HepG2 (cell line): Measurements from ENCODE around the gene USB1. TPM values are rescaled to one million over a fixed set of nuclear protein-coding genes. Genes with fewer than 3 reads are reported as not detected.
A peak's percentile ranks its signal among the peaks of the same experiment; 100 is the strongest.

ENCODE experiments used
- AKAP8 ChIP-seq: sonication (generic); formaldehyde crosslinking; IDR thresholded peaks from 2 replicates; pipeline ENCODE4 v1.5.1; 2020; ENCODE audit warnings: mild to moderate bottlenecking, missing genetic modification reagents
- CBX2 ChIP-seq, 2 experiments: fragments of 200-600 bp in 1 of 2; sonication (generic); formaldehyde crosslinking in 1 of 2; IDR thresholded peaks; 2 replicates each; pipeline versions ENCODE4 v1.7.0 to v1.8.1; 2018 to 2022; ENCODE audit warnings: low read depth in 2 of 2, low read length in 1 of 2, mild to moderate bottlenecking in 1 of 2, missing genetic modification reagents in 1 of 2
- CREB1 ChIP-seq, 2 experiments: fragments of 450-650 bp in 1 of 2; IDR thresholded peaks; 2 replicates each; pipeline ENCODE4 v1.6.1; 2016 to 2017; ENCODE audit warnings: control low read depth in 1 of 2, mild to moderate bottlenecking in 1 of 2, missing compliant biosample characterization in 1 of 2, missing genetic modification characterization in 1 of 2
- FOXA1 ChIP-seq, 2 experiments: fragments of 450-650 bp in 1 of 2; sonication (generic) in 1 of 2; formaldehyde crosslinking in 1 of 2; IDR thresholded peaks; 2 replicates each; pipeline versions ENCODE4 v1.4.0 to v1.6.1; 2016 to 2020; ENCODE audit warnings: missing genetic modification reagents in 1 of 2
- HHEX ChIP-seq: IDR thresholded peaks from 2 replicates; pipeline ENCODE4 v1.6.1; 2016; ENCODE audit warnings: control low read depth
- HMGXB4 ChIP-seq, 2 experiments: sonication (generic) in 1 of 2; formaldehyde crosslinking in 1 of 2; IDR thresholded peaks; 2 replicates each; pipeline versions ENCODE4 v1.4.0 to v1.6.1; 2018 to 2020; ENCODE audit warnings: missing genetic modification reagents in 2 of 2, borderline replicate concordance in 1 of 2, low read depth in 1 of 2, mild to moderate bottlenecking in 1 of 2, missing biosample characterization in 1 of 2
- KMT2B ChIP-seq: IDR thresholded peaks from 2 replicates; pipeline ENCODE4 v1.6.1; 2016; ENCODE audit warnings: missing genetic modification reagents, missing compliant biosample characterization
- MTA3 ChIP-seq: sonication (generic); formaldehyde crosslinking; IDR thresholded peaks from 2 replicates; pipeline ENCODE4 v1.4.0; 2020; ENCODE audit warnings: missing genetic modification reagents
- NONO ChIP-seq, 2 experiments: fragments of 450-650 bp in 1 of 2; sonication (generic) in 1 of 2; formaldehyde crosslinking in 1 of 2; IDR thresholded peaks in 1 of 2; conservative IDR thresholded peaks in 1 of 2; 2 replicates each; pipeline versions ENCODE4 v1.6.1 to v1.8.0; 2017 to 2022; ENCODE audit warnings: mild to moderate bottlenecking in 1 of 2, missing genetic modification reagents in 1 of 2, moderate library complexity in 1 of 2
- NRL ChIP-seq: sonication (generic); formaldehyde crosslinking; IDR thresholded peaks from 2 replicates; pipeline ENCODE4 v1.5.0; 2020; ENCODE audit warnings: missing genetic modification reagents, mild to moderate bottlenecking, moderate library complexity, borderline replicate concordance
- TCF7L2 ChIP-seq: IDR thresholded peaks from 2 replicates; pipeline ENCODE4 v1.6.1; 2011; ENCODE audit warnings: mild to moderate bottlenecking, low read depth, low read length, moderate library complexity
- TRAFD1 ChIP-seq: sonication (generic); formaldehyde crosslinking; IDR thresholded peaks from 2 replicates; pipeline ENCODE4 v1.5.1; 2020; ENCODE audit warnings: missing genetic modification reagents, mild to moderate bottlenecking, borderline replicate concordance
- ZBTB25 ChIP-seq: IDR thresholded peaks from 2 replicates; pipeline ENCODE4 v1.6.1; 2018; ENCODE audit warnings: missing genetic modification reagents
- ZBTB49 ChIP-seq: sonication (generic); formaldehyde crosslinking; IDR thresholded peaks from 2 replicates; pipeline ENCODE4 v1.4.0; 2020; ENCODE audit warnings: missing genetic modification reagents, borderline replicate concordance
- ZFY ChIP-seq: sonication (generic); formaldehyde crosslinking; IDR thresholded peaks from 2 replicates; pipeline ENCODE4 v1.4.0; 2020; ENCODE audit warnings: missing genetic modification reagents
- ZNF468 ChIP-seq: sonication (generic); formaldehyde crosslinking; IDR thresholded peaks from 2 replicates; pipeline ENCODE4 v1.8.0; 2022; ENCODE audit warnings: mild to moderate bottlenecking, moderate library complexity, missing genetic modification reagents
- ZZZ3 ChIP-seq: sonication (generic); formaldehyde crosslinking; IDR thresholded peaks from 2 replicates; pipeline ENCODE4 v1.4.0; 2020; ENCODE audit warnings: missing genetic modification reagents, mild to moderate bottlenecking, borderline replicate concordance
- polyA plus RNA-seq, 8 experiments: library from polyadenylated mRNA; depleted of rRNA in 3 of 8; stranded (reverse) in 7 of 8; unstranded in 1 of 8; fragments of >200 nt; fragmentation: Illumina TruSeq in 4 of 8; extraction: Trizol in 4 of 8; gene quantifications; 2 replicates each; pipeline versions ENCODE4 v1.2.1 to v1.2.3, GENCODE V29; 2011 to 2016; ENCODE audit warnings: low read depth in 4 of 8, missing spikeins in 1 of 8, mixed read lengths in 1 of 8; ENCODE audit not compliant: insufficient read depth in 1 of 8
- total RNA-seq, 5 experiments: library from RNA; depleted of rRNA; stranded (reverse); fragments of >200 nt; fragmentation: Illumina TruSeq; extraction: Trizol; gene quantifications; 2 replicates each; pipeline ENCODE4 v1.2.3, GENCODE V29; 2016; ENCODE audit warnings: low read depth in 1 of 5

The USB1 gene
- total and polyA plus RNA-seq, 2 of the 13 experiments (the other 11 are each of a cell fraction or from before 2014, with no cell fraction given) = 16.7 to 65.4 TPM

GRCh38 chr16:58020628-58021521 is 19.7 kb downstream of the USB1 start (continued):
- peak; percentile 16; the same call in 1 of the 2 replicates for TF ChIP-seq NONO (IDR thresholded peaks at IDR 0.05)
- no peak for TF ChIP-seq NONO (CRISPR knock-in tag; conservative IDR thresholded peaks at IDR 0.05)
- TF ChIP-seq CREB1 (IDR thresholded peaks at IDR 0.05) = no peak
- TF ChIP-seq CREB1 (CRISPR knock-in tag; IDR thresholded peaks at IDR 0.05) = no peak
- no peak for TF ChIP-seq ZBTB25
- no peak for TF ChIP-seq TCF7L2
- TF ChIP-seq ZBTB49 (CRISPR knock-in tag) = no peak
- TF ChIP-seq AKAP8 = no peak
- TF ChIP-seq HHEX = no peak
- TF ChIP-seq FOXA1 (IDR thresholded peaks at IDR 0.05) = 0 out of 2 replicates have a peak, but pooled peaks have one; percentile 16
- TF ChIP-seq FOXA1 (CRISPR knock-in tag; IDR thresholded peaks at IDR 0.05) = peak; percentile 65
- no peak for TF ChIP-seq MTA3 (CRISPR knock-in tag)
- no peak for TF ChIP-seq ZNF468 (CRISPR knock-in tag)
- TF ChIP-seq CBX2 (IDR thresholded peaks at IDR 0.05; ENCODE audit: low read depth, low read length) = no peak
- TF ChIP-seq CBX2 (CRISPR knock-in tag; IDR thresholded peaks at IDR 0.05; ENCODE audit: low read depth) = no peak
- TF ChIP-seq KMT2B (CRISPR knock-in tag) = 0 out of 2 replicates have a peak, but pooled peaks have one; percentile 42
- peak in 1 of 2 experiments; percentile 30; a peak in 1 of 4 replicates for TF ChIP-seq HMGXB4 (CRISPR knock-in tag; IDR thresholded peaks at IDR 0.05; ENCODE audit: borderline replicate concordance in 1 of 2, low read depth in 1 of 2)
- peak; percentile 24; the same call in 1 of the 2 replicates for TF ChIP-seq NRL (CRISPR knock-in tag)
- TF ChIP-seq TRAFD1 (CRISPR knock-in tag) = no peak
- TF ChIP-seq ZZZ3 (CRISPR knock-in tag) = no peak
- no peak for TF ChIP-seq ZFY (CRISPR knock-in tag)
